ENCODE measurements around the gene GFAP. TPM values are rescaled to one million over a fixed set of nuclear protein-coding genes. Genes with fewer than 3 reads are reported as not detected.

GFAP gene
- total RNA-seq, 1 donor from 2014 or later, result not detected

GRCh38 chr17:44879376-44879775 lies 35.9 kb downstream of the GFAP start:
- Mint-ChIP-seq H3K4me1 (ENCODE audit: low read depth, unreplicated experiment) (peaks cover 2% of the 10 kb centered on the region), H3K27me3 (ENCODE audit: low read depth, unreplicated experiment) (no peaks in the 10 kb centered on the region), H3K4me3 (ENCODE audit: unreplicated experiment) (no peak overlapping the region), H3K27ac (ENCODE audit: unreplicated experiment) (no peak overlapping the region), H3K9me3 (ENCODE audit: unreplicated experiment) (no peaks in the 10 kb centered on the region), H3K36me3 (ENCODE audit: low read depth, unreplicated experiment) (peaks cover 23% of the 10 kb centered on the region)
- FAIRE-seq, result no peak
- Histone ChIP-seq H3K79me2 (ENCODE audit: insufficient read depth, low read length) (no peaks in the 10 kb centered on the region), H3K4me2 (ENCODE audit: low read length) (no peak overlapping the region), H3K36me3 (ENCODE audit: insufficient read depth, low read length) (peaks cover 59% of the 10 kb centered on the region), H4K20me1 (ENCODE audit: insufficient read depth, low read length) (peaks cover 22% of the 10 kb centered on the region), H3K27ac (ENCODE audit: low read depth, low read length) (no peak overlapping the region), H3K4me1 (ENCODE audit: insufficient read depth, low read length) (no peaks in the 10 kb centered on the region), H3K9ac (ENCODE audit: low read length) (no peak overlapping the region), H3K27me3 (ENCODE audit: insufficient read depth, low read length) (no peaks in the 10 kb centered on the region), H3K4me3 (ENCODE audit: insufficient read depth, low read depth, low read length) (no peak overlapping the region), H2AFZ (ENCODE audit: low read depth, low read length) (no peak overlapping the region), H3K9me3 (ENCODE audit: insufficient read depth, low read depth, low read length) (no peaks in the 10 kb centered on the region)
- TF ChIP-seq, protein P1, sequence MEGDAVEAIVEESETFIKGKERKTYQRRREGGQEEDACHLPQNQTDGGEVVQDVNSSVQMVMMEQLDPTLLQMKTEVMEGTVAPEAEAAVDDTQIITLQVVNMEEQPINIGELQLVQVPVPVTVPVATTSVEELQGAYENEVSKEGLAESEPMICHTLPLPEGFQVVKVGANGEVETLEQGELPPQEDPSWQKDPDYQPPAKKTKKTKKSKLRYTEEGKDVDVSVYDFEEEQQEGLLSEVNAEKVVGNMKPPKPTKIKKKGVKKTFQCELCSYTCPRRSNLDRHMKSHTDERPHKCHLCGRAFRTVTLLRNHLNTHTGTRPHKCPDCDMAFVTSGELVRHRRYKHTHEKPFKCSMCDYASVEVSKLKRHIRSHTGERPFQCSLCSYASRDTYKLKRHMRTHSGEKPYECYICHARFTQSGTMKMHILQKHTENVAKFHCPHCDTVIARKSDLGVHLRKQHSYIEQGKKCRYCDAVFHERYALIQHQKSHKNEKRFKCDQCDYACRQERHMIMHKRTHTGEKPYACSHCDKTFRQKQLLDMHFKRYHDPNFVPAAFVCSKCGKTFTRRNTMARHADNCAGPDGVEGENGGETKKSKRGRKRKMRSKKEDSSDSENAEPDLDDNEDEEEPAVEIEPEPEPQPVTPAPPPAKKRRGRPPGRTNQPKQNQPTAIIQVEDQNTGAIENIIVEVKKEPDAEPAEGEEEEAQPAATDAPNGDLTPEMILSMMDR (IDR thresholded peaks at IDR 0.05; ENCODE audit: insufficient read depth, low read depth, low read length), result no peak
- no peak for TF ChIP-seq EZH2 (IDR thresholded peaks at IDR 0.05; ENCODE audit: insufficient read depth, low read length)
- no peak for DNase-seq (ENCODE audit: low read depth)

DNA sequence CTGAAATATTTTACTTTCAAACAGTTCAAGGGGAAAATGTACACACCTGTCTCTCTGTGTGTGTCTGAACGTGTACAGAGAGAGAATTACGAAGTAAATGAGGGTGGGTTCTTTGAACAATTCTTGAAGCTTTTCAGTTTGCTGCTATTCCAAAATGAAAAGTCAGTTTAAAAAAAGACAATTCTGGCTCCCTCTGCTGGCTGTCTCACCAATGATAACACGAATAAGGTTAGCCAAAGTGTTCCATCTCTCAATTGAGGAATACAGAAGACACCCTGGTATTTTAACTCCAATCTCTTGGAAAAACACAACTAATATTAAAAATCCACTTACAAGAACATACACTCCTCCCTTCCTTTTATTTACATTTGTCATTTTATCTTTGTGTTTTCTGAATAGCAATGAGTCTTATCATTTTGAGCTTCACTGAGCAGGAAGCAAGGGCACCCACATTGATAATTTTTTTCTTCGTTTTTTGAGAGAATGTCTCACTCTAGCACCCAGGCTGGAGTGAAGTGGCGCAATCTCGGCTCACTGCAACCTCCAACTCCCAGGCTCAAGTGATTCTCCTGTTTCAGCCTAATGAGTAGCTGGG lies 36.6 kb downstream of the GFAP start:
- peaks cover 23% of the 10 kb centered on the region for H3K36me3 Mint-ChIP-seq (ENCODE audit: low read depth, unreplicated experiment)

DNA sequence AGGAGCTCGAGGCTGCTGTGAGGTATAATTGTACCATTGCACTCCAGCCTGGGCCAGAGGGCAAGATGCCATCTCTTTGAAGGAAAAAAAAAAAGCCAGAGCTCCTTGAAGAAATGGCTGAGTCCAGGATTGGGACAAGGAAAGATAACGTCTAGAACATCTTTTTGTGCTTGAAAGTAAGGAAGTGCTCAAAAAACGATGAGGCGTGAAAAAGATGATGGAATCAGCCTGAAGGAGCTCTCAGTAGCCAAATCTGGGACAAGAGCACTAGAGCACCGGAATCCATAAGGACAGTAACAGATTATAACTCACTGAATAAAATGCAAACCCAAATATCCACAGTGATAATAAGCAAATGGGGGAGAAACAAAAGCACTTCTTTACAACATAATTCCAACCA lies 38.2 kb downstream of the GFAP start:
- Histone ChIP-seq H2AFZ (ENCODE audit: low read depth, low read length) (no peak overlapping the region), H3K4me1 (ENCODE audit: insufficient read depth, low read length) (no peaks in the 10 kb centered on the region), H3K4me2 (ENCODE audit: low read length) (no peak overlapping the region), H3K27ac (ENCODE audit: low read depth, low read length) (no peak overlapping the region), H3K4me3 (ENCODE audit: insufficient read depth, low read depth, low read length) (no peak overlapping the region), H3K9ac (ENCODE audit: low read length) (no peak overlapping the region), H3K79me2 (ENCODE audit: insufficient read depth, low read length) (no peaks in the 10 kb centered on the region), H3K27me3 (ENCODE audit: insufficient read depth, low read length) (no peaks in the 10 kb centered on the region), H3K36me3 (ENCODE audit: insufficient read depth, low read length) (peaks cover 55% of the 10 kb centered on the region), H3K9me3 (ENCODE audit: insufficient read depth, low read depth, low read length) (no peaks in the 10 kb centered on the region), H4K20me1 (ENCODE audit: insufficient read depth, low read length) (peaks cover 25% of the 10 kb centered on the region)
- H3K4me1 Mint-ChIP-seq (ENCODE audit: low read depth, unreplicated experiment), result peaks cover 2% of the 10 kb centered on the region
- no peak overlapping the region for H3K27ac Mint-ChIP-seq (ENCODE audit: unreplicated experiment)
- H3K9me3 Mint-ChIP-seq (ENCODE audit: unreplicated experiment), result no peaks in the 10 kb centered on the region
- H3K36me3 Mint-ChIP-seq (ENCODE audit: low read depth, unreplicated experiment), result peaks cover 19% of the 10 kb centered on the region
- H3K27me3 Mint-ChIP-seq (ENCODE audit: low read depth, unreplicated experiment), result no peaks in the 10 kb centered on the region
- DNase-seq (ENCODE audit: low read depth) (no peak), FAIRE-seq (no peak)
- TF ChIP-seq, protein P1 (IDR thresholded peaks at IDR 0.05; ENCODE audit: insufficient read depth, low read depth, low read length), result no peak
- no peak for TF ChIP-seq EZH2 (IDR thresholded peaks at IDR 0.05; ENCODE audit: insufficient read depth, low read length)
- H3K4me3 Mint-ChIP-seq (ENCODE audit: unreplicated experiment), result no peak overlapping the region

More for the DNA sequence above, 36.6 kb downstream of the GFAP start:
- H3K9me3 Mint-ChIP-seq (ENCODE audit: unreplicated experiment), result no peaks in the 10 kb centered on the region
- H3K4me2 ChIP-seq (ENCODE audit: low read length), result no peak overlapping the region
- H3K27ac Mint-ChIP-seq (ENCODE audit: unreplicated experiment), result no peak overlapping the region
- H4K20me1 ChIP-seq (ENCODE audit: insufficient read depth, low read length), result peaks cover 21% of the 10 kb centered on the region
- H3K4me3 Mint-ChIP-seq (ENCODE audit: unreplicated experiment), result no peak overlapping the region
- no peaks in the 10 kb centered on the region for H3K9me3 ChIP-seq (ENCODE audit: insufficient read depth, low read depth, low read length)
- H3K36me3 ChIP-seq (ENCODE audit: insufficient read depth, low read length), result peaks cover 63% of the 10 kb centered on the region
- FAIRE-seq (no peak), DNase-seq (ENCODE audit: low read depth) (peak; percentile 14)
- no peak overlapping the region for H2AFZ ChIP-seq (ENCODE audit: low read depth, low read length)
- H3K79me2 ChIP-seq (ENCODE audit: insufficient read depth, low read length), result no peaks in the 10 kb centered on the region
- peaks cover 2% of the 10 kb centered on the region for H3K4me1 Mint-ChIP-seq (ENCODE audit: low read depth, unreplicated experiment)
- H3K27ac ChIP-seq (ENCODE audit: low read depth, low read length), result no peak overlapping the region
- no peak overlapping the region for H3K9ac ChIP-seq (ENCODE audit: low read length)
- H3K4me1 ChIP-seq (ENCODE audit: insufficient read depth, low read length), result no peaks in the 10 kb centered on the region
- H3K4me3 ChIP-seq (ENCODE audit: insufficient read depth, low read depth, low read length), result no peak overlapping the region
- no peaks in the 10 kb centered on the region for H3K27me3 ChIP-seq (ENCODE audit: insufficient read depth, low read length)
- no peak for TF ChIP-seq EZH2 (IDR thresholded peaks at IDR 0.05; ENCODE audit: insufficient read depth, low read length)
- TF ChIP-seq, protein P1 (IDR thresholded peaks at IDR 0.05; ENCODE audit: insufficient read depth, low read depth, low read length), result peak; percentile 76
- H3K27me3 Mint-ChIP-seq (ENCODE audit: low read depth, unreplicated experiment), result no peaks in the 10 kb centered on the region

All from astrocyte (in vitro differentiated cells and primary cell).